Measurements from ENCODE around the gene TRMT44. TPM values are rescaled to one million over a fixed set of nuclear protein-coding genes. Genes with fewer than 3 reads are reported as not detected.
"Not testable (repeated sequence)": the region's sequence is repeated elsewhere in the genome, so short reads cannot be mapped to it uniquely, and the experiment has no call there.

TRMT44 gene
- total RNA-seq, 1 donor from 2014 or later: 20.1 TPM

DNA sequence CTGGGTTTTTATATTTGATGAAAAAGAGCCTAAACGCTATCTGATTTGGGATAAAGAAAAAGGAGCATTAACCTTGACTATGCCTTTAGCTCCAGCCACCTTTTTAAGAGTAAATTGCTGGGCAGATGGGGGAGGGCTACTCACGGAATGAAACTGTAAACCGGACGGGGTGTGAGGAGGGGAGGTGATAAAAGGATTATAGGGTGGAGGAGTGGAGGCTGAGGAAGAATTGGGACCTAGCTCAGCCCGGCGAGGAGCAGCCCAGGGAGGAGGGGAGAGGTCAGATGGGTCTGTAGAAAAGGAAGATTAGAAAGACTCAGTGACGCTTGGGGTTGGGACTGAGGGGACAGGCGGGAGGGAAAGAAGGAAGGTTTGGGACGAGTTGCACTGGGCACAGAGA, 46.1 kb downstream of the TRMT44 start:
- DNase-seq (ENCODE audit: low read depth): not testable (repeated sequence)

DNA sequence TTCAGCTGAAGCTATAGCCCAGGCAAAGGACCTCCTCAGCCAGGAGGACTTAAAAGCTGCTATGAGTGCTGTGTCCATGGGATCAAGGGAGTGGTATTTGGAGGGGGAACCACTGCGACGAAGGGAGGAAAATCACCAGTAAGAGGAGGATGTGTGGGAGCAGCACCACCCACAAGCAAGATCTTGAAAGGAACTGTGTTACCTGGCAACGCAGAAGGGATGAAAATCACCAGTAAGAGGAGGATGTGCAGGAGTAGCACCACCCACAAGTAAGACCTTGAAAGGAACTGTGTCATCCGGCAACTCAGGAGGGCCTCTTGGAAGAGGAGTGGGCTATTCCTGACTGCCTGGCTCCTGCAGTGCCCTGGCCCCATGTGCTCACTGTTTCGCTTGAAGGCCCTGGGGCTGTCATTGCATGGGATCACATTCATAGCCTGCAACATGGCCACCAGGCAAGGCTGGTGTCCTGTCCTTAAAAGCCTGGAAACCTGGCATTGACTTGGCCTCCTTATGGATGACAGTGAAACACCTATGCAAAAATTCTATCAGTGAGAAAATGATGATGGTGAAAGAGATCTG, 48.3 kb downstream of the TRMT44 start:
- no peak for DNase-seq (ENCODE audit: low read depth)

DNA sequence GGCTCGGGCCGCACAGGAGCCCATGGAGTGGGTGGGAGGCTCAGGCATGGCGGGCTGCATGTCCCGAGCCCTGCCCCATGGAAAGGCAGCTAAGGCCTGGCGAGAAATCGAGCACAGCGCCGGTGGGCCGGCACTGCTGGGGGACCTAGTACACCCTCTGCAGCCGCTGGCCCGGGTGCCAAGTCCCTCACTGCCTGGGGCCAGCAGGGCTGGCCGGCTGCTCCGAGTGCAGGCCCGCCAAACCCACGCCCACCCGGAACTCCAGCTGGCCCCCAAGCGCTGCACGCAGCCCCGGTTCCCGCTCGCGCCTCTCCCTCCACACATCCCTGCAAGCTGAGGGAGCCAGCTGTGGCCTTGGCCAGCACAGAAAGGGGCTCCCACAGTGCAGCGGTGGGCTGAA, 50.9 kb downstream of the TRMT44 start:
- not testable (repeated sequence) for DNase-seq (ENCODE audit: low read depth)

DNA sequence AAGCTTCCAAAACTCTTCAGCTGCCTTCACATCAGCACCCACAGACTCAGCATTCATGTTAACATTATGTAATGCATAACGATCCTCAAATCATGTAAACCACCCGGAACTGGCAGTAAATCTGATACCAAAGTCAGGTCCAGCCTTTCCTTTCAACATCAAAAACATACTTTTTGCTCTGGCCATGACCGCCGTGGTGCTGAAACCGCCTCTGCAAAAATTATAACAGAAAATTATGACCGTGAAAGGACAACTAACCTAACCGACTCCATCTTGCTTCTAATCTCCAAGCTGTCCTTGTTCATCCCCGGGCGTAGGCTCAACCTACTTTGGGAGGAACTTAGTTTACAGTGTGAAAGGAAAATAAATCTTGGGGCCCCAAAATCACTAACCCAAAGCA, 51.6 kb downstream of the TRMT44 start:
- DNase-seq (ENCODE audit: low read depth): no peak

DNA sequence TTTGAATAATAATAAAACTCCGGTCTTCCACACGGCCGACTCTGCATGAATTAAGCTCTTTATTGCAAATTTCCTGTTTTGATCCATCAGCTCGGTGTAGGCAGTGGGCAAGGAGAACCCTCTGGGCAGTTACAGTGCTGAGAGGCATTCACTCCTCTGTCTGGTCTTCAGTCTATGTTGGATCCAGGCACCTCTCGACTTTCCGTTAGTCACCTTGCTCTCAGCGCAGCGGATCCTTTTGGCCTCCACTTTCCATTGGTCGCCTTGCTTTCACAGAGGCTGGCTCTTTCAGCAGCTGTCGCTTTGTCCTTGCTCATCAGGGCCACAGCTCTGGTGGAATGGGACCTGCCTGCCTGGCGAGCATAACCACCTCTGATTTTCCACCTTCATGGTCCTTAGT, 52.9 kb downstream of the TRMT44 start:
- no peak for DNase-seq (ENCODE audit: low read depth)

DNA sequence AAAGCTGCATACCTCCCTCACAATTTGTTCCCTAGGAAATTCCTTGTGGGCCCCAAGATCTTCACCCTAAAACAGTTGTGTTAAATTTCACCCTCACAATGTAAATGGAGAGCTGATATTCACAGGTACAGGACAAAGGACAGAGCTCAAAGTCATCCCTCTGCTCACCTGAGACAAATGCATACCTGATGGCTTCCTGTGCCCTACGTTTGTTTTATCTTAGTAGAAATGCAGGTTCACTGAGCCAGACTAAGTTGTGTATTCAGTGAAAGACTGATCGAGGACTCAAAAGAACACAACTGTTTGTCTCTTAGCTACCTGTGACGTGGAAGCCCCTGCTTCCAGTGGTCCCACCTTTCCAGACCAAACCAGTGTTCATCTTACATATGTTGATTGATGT, 53.6 kb downstream of the TRMT44 start:
- no peak for DNase-seq (ENCODE audit: low read depth)

DNA sequence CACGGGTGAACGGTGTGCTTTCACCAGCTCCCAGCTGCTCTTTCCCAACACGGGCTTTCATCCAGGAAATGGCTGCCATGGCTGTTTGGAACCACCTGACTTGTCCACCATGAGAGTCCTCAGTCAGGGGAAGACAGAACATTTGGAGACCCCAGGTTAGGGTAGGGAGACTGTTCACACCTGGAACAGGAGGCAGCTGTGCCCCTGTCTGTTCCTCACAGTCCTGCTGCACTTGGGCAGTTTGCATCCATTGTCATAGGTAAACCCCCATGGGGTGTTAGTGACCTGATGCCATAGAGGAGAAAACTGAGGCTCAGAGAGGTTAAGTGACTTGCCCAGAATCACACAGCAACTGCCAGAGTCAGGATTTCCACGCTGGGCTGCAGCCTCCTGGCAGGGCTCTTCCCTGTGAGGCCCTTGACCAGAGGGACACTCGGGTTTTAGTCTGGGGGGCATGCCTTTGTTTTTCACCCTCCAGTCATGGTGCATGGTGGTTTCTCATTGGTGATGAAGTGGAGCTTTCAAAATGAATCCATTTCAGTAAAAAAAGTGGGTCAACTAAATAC, 54.5 kb downstream of the TRMT44 start:
- no peak for DNase-seq (ENCODE audit: low read depth)

DNA sequence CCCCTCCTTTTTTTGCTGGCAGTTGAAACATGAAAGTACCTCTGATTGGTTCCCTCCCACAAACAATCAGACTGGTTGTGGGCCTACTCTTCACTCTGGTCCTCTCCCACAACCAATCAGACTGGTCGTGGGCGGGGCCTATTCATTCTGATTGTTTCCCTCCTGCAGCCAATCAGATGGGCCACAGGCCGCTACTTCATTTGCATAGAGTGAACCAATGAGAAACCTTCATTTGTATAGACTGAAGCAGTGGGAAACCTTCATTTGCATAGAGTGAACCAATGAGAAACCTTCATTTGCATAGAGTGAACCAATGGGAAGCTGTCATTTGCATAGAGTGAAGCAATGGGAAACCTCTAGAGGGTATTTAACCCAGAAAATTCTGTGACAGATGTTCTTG, 55.2 kb downstream of the TRMT44 start:
- no peak for DNase-seq (ENCODE audit: low read depth)

DNA sequence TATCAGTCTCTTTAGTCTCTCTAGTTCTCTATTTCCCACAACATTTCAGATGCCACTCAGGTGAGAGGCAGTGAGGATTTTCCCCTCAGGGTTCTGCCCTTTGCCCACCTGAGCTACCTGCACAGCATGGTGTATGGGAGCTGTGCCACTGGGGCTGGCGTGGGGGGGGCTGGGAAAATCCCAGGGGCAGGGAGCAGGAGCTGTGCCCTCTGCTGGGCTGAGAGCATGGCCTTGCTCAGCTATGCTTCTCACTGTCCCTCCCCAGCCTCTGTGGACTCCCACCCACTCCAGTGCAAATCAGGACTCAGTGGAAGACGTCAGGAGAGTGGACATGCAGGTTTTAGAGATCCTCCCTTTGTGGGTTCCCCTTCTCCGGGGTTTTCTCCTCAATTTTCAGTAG, 57.2 kb downstream of the TRMT44 start:
- DNase-seq (ENCODE audit: low read depth): no peak

DNA sequence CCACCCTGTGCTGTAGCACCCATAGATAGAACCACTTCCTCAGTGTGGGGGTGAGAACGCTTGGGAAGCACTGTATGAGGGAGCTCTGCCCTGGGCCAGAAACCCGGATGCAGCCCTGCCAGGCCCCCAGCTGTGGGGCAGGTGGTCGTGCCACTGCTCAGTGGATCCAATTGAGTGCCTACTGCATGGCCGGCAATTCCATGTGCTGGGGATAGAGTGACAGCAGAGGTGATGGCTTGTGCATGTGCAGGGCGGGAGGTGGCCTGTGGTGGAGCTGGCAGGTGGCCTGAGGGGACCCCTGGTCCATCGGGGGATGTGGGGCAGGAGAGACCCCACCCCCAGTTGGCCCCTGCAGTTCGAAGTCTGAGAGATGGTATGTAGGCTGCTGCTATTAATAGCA, 60.4 kb downstream of the TRMT44 start:
- no peak for DNase-seq (ENCODE audit: low read depth)

DNA sequence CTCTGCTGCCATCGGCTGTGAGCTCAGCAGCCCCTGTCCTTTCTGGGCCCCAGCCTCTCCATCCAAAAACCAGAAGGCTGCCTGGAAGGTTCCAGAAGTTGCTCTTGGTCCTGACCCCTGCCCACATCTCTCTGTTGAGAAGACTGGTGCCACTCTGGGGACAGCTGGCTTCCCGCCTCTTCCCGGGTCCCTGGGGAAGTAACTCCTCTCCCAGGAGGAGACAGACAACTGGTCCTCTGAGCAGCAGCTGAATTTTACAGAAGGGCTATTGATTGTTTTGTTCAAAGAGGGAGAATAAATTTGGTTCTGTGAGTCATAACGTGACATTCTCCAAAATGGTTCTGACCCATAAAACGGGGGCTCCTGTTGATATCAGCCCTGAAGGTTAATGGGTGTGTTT, 61.2 kb downstream of the TRMT44 start:
- peak; percentile 58 for DNase-seq (ENCODE audit: low read depth)

DNA sequence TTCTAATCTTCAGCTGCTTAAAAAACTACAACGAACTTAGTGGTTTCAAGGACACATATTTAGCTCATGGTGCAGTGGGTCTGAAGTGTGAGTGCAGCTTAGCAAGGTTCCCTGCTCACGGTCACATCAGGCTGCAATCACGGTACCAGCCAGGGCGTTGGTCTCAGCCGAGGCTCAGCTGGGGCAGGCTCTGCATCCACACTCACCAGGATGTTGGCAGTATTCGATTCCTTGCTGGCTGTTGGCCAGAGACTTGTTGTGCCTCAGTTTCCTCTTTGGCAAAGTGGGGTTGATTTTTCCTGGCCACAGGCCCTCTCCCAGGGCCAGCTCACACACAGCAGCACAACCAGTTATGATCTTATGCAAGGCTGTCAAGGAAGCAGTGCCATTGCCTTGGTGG, 61.8 kb downstream of the TRMT44 start:
- DNase-seq (ENCODE audit: low read depth): no peak

DNA sequence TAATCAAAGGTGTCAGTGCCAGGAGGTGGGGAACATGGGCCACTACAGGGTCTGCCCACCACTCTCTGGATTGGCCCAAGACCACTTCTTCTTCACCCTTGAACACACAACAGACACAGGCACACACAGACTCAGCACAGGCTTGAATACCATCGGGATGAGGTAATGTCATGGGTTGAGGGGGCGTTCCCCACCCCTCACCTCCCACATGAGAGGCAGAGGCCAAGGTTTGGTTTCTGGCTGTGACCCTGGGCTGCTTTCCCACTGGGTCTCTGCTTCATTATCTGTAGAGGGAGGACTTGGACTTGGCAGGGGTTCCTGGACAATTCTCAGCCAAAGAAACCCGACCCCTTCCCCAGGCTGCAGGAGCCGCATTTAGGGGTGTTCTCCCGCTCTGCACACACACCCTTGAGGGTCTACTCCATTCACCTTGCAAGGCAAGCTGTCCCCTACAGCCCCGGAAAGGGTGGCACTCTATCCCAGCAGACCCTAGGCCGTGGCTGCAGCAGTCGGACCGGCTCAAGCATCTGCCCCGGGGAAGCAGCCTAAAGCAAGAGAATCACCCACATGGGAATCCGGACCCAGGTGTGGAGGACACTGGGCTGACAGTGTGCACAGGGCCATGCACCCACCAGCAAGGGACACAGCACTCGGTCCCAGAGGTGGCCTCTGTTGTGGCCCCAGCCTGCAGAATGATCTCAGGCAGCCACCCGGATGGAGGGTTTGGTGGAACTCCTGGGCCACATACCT, 62.4 kb downstream of the TRMT44 start:
- DNase-seq (ENCODE audit: low read depth): no peak

DNA sequence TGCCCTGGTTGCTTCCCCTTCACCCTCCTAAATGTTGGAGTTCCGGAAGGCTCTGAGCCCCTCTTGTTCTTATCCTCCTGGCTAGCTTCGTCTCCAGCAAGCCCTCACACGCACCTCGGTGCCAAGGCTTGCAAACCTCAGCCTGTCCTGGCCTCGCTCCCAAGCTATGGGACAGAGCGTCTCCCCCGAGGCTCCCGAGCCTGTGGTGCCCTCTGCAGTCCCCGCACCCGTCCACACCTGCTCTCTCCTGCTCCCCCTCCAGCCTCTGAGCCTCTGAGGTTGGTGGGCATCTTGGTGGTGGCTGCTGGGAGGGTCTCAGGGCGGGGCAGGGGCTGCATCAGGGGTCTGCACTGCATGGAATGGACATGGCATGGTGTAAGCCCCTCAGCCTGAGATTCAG, 63.2 kb downstream of the TRMT44 start:
- DNase-seq (ENCODE audit: low read depth): no peak

DNA sequence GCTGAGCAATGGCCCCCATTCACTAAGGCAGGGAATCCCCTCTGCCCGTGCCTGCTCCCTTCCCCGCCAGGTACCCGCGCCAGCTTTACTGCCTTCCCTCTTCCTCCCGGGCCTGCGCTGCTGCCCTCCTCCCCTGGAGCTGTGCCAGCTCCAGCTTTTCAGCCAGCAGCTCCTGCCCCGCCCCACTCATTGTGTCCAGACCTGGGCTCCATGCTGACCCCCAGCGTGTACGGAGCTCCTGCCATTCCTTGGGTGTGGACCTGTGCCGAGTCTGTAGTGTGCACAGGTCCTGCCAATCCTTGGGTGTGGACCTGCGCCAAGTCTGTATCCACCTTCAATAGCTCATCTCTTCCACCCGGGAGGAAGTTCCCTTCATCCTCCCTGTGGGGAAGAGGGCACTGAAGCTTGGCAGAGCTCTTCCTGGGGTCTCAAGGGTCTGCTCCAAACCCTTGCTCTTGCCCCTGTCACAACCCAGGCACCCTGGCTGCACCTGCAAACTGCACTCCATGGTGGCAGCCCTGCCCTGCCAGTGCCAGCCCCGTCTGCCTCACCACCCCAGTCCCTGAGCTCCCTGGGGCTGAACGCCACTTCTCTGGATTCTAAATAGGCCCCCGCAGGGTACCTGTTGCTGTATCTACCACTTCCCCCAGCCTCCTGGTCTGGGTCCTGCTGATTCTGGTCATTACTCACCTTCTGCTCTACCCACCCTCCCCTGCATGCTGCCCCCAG, 63.9 kb downstream of the TRMT44 start:
- no peak for DNase-seq (ENCODE audit: low read depth)

DNA sequence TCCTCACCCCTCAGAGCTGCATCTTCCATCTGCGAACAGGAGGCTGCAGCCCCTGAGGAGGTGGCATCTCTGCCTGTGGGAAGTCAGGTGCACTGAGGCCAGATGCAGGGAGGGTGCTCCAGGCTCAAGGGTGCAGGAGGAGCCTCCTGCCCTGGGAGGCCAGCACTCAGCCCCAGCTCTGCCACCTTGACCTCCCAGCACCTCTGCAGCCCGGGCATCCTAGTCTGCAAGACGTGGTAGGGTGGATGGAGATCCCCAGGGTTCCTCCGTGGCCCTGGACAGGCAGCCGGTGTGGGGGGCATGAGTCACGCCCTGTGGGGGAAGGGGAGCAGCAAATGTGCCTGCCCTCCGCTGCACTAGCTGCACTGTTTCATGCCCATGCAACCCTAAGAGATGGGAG, 64.7 kb downstream of the TRMT44 start:
- DNase-seq (ENCODE audit: low read depth): no peak

DNA sequence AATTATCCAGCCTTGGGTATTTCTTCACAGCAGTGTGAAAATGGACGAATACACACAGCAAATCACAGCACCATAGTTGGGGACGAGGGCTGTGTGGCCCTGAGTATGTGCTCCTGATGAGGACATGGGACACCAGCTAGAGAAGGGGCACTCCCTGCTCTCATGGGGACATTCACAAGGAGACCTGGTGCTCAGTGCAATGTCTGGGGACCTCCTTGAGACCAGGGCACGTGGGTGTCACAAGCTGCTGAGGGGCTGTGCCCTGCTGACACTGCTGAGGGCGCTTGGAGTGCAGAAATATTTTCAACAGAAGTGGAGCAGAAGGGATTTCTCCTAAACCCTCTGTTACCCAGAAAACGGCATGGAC, 65.4 kb downstream of the TRMT44 start:
- DNase-seq (ENCODE audit: low read depth): no peak

DNA sequence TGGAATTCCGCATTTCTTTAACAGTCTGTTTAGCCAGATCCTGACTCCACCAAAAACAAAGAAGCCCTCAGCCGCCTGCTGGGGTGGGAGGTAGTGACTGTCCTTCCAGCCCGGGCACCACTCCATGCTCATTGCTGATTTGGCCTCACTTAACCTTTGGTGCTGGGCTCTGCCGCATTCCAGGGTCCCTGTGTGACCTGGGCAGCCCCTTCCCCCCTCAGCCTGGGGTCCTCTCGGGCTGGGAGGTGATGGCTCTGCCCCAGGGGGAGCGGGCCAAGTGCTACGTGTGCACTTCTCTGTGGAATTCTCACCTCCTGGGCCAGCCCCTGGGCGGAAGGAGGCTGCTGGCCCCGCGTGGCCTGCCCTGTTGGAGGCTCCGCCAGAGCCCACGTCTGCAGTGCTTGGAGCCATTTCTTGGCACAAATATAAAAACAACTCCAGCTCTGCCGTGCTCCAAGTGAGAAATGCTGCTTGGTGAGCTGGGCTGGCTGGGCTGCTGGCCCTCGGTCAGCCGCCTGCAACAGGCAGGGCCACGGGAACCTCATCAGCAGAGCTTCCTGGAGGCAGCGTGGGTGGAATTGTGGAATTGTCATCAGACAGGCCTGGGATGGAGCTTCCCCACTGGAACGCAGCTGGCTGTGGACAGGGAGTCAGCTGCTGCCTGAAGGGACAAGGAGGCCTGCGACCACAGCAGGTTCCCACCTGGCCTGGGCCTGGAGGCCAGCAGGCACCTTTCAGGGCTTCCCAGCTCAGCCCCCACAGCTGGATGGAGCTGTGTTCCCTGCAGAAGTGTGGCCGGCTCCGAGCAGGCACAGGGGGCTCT, 66.0 kb downstream of the TRMT44 start:
- peak; percentile 81 for DNase-seq (ENCODE audit: low read depth)

DNA sequence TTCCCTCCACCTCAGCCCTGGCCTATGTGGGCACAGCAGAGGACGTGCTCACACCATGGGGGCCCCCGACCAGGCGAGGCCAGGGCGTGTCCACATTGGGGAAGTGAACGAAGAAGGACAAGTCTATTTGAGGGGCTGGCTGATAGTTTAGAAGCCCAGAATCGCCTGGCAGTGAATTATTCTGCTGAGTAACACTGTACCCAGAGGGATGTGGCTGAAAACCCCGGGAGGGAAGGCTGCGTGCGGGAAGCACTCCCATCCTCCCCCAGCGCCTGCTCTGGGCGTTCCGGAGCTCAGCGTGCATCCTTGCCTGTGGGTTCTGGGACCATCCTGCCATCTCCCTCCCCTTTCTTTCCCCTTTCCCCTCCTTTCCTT, 66.6 kb downstream of the TRMT44 start:
- DNase-seq (ENCODE audit: low read depth): no peak

DNA sequence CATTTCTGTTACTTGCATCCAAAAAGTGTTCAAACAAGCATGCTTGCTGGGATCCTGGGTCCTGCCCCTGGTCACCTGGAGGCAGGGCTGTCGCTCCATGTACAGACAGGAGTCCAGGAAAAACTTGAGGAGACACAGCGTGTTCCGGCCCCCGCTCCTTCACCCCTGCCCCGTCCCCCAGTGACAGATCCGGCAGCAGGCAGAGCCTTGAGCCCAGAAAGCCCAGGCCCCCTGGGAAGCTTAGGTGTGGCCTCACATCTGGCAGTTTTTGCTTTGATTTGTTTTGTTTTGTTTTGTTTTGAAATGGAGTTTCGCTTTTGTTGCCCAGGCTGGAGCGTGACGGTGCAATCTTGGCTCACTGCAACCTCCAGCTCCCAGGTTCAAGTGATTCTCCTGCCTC, 67.0 kb downstream of the TRMT44 start:
- DNase-seq (ENCODE audit: low read depth): no peak

DNA sequence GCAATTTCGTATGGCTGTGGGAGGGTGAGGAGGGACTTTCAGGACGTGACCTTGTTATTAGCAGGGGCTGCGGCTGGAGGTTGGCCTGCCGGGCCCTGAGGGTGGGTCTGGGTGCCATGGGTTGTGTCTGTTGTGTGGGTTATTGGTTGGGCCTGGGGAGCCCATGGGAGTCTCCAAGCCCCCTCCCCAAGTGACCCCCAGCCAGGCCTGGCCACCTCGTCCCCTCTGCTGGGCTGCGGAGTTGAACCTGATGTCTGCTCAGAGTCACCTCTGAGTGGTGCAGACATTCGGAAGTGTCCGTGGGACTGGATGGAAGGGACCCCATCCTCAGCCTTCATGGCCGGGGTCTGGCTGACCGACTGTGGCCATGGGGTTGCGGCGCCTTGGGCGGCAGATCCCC, 67.7 kb downstream of the TRMT44 start:
- no peak for DNase-seq (ENCODE audit: low read depth)

DNA sequence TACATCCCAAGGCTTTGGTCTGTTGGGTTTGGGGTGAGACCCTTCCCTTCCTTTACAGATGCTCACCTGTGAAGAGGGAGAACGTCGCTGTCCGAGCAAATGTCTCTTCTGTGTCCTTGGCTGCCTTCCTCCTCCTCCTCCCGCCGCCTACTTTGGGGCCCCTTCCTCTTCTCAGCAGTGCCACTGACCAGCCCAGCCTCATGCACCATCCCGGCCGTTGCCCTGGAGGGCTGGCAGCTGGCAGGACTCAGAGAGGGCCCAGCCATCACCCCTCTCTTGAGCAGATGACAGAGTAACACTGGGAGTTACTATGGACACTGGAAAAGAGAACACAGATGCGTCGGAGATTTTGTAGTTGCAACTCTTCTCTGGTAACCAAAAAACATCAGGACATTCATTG, 68.2 kb downstream of the TRMT44 start:
- DNase-seq (ENCODE audit: low read depth): no peak

Data from myocyte (in vitro differentiated cells).